ENCODE results near the gene ADAMTS19. TPM values are rescaled to one million over a fixed set of nuclear protein-coding genes. Genes with fewer than 3 reads are reported as not detected.
"Not testable (repeated sequence)": the region's sequence is repeated elsewhere in the genome, so short reads cannot be mapped to it uniquely, and the experiment has no call there.

Gene ADAMTS19
- total RNA-seq, 1 experiment from 2014 or later, result not detected

DNA sequence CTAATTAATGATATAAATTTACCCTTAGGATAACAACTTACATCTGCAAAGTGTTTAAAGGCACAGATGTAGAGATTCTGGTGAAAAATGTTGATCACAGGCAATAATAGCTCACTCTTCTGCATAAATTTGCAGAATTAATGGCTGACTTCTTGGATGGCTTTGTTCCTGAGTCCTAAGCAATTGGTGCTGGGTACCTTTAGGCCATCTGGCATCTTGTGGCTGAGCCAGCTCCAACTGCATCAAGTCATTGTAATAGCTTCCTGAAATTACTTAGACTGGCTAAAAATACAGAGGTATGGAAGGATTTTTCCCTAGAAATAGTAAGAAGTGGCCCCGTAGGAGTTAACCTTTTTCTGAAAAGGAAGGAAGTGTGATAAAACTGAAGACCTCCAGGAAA is 169.5 kb downstream of the ADAMTS19 start:
- Mint-ChIP-seq H3K9me3 (ENCODE audit: low read depth, unreplicated experiment) (peaks cover 3% of the 10 kb centered on the region), H3K27me3 (ENCODE audit: unreplicated experiment) (no peaks in the 10 kb centered on the region), H3K4me3 (ENCODE audit: low read depth, unreplicated experiment) (no peak overlapping the region), H3K4me1 (ENCODE audit: low read depth, unreplicated experiment) (no peaks in the 10 kb centered on the region), H3K27ac (ENCODE audit: unreplicated experiment) (no peak overlapping the region), H3K36me3 (ENCODE audit: insufficient read depth, unreplicated experiment) (no peaks in the 10 kb centered on the region)
- TF ChIP-seq, protein P1, sequence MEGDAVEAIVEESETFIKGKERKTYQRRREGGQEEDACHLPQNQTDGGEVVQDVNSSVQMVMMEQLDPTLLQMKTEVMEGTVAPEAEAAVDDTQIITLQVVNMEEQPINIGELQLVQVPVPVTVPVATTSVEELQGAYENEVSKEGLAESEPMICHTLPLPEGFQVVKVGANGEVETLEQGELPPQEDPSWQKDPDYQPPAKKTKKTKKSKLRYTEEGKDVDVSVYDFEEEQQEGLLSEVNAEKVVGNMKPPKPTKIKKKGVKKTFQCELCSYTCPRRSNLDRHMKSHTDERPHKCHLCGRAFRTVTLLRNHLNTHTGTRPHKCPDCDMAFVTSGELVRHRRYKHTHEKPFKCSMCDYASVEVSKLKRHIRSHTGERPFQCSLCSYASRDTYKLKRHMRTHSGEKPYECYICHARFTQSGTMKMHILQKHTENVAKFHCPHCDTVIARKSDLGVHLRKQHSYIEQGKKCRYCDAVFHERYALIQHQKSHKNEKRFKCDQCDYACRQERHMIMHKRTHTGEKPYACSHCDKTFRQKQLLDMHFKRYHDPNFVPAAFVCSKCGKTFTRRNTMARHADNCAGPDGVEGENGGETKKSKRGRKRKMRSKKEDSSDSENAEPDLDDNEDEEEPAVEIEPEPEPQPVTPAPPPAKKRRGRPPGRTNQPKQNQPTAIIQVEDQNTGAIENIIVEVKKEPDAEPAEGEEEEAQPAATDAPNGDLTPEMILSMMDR (IDR thresholded peaks at IDR 0.05; ENCODE audit: unreplicated experiment), result no peak
- intact Hi-C loops (cut with micrococcal nuclease; ENCODE audit: unreplicated experiment), result no loop called here
- CTCF ChIA-PET, result no interaction called here
- no peak for DNase-seq
- no TSS peak for BruUV-seq (replicated peaks)

DNA sequence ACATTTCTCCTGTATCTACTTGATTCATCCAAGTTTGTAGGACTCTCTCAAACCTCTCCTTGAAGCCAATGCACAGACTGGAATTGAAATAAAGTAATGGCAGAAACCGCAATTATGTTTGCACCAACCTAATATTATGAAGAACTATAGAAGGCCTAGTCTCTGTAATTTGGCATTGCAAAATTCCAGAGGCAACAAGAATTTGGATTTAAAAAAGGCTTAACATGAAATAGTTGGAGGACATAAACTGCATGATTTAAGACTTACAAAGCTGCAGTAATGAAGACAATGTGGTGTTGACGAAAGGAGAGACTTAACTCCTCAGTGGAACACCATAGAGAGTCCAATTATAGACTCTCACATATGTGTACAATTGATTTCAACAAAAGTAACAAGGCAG is 170.0 kb downstream of the ADAMTS19 start:
- Mint-ChIP-seq H3K27me3 (ENCODE audit: unreplicated experiment) (no peaks in the 10 kb centered on the region), H3K4me1 (ENCODE audit: low read depth, unreplicated experiment) (no peaks in the 10 kb centered on the region)
- BruUV-seq (replicated peaks), result no TSS peak

DNA sequence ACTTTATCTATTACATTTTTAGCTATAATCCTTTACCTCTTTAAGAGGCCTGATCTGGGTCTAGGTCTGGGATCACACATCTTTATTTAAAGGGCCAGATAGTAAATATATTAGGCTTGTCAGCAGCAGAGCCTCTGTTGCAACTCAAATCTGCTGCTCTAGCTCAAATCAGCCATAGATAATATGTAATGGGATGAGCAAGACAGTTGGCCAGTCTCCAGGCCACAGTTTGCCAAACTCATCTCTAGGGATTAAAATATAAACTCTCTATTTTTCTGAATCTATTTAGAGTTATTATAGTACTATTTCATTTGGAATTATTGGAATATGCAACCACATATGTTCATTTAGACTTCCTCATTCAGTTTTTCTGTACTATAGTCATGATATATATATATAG is 171.9 kb downstream of the ADAMTS19 start:
- Mint-ChIP-seq H3K4me1 (ENCODE audit: low read depth, unreplicated experiment) (no peaks in the 10 kb centered on the region), H3K9me3 (ENCODE audit: low read depth, unreplicated experiment) (peaks cover 3% of the 10 kb centered on the region), H3K36me3 (ENCODE audit: insufficient read depth, unreplicated experiment) (no peaks in the 10 kb centered on the region), H3K4me3 (ENCODE audit: low read depth, unreplicated experiment) (no peak overlapping the region), H3K27me3 (ENCODE audit: unreplicated experiment) (no peaks in the 10 kb centered on the region), H3K27ac (ENCODE audit: unreplicated experiment) (no peak overlapping the region)
- no TSS peak for BruUV-seq (replicated peaks)
- intact Hi-C loops (cut with micrococcal nuclease; ENCODE audit: unreplicated experiment), result no loop called here
- CTCF ChIA-PET, result interaction anchor here (0.6 kb wide), 1 partner anchor 75 kb away, joined by 4 read pairs; no protein-coding TSS in a partner anchor
- DNase-seq, result no peak
- TF ChIP-seq, protein P1 (IDR thresholded peaks at IDR 0.05; ENCODE audit: unreplicated experiment), result no peak

More for the DNA sequence above, 170.0 kb downstream of the ADAMTS19 start:
- Mint-ChIP-seq H3K4me3 (ENCODE audit: low read depth, unreplicated experiment) (no peak overlapping the region), H3K27ac (ENCODE audit: unreplicated experiment) (no peak overlapping the region), H3K36me3 (ENCODE audit: insufficient read depth, unreplicated experiment) (no peaks in the 10 kb centered on the region), H3K9me3 (ENCODE audit: low read depth, unreplicated experiment) (peaks cover 3% of the 10 kb centered on the region)
- no peak for DNase-seq
- CTCF ChIA-PET, result no interaction called here
- intact Hi-C loops (cut with micrococcal nuclease; ENCODE audit: unreplicated experiment), result no loop called here
- TF ChIP-seq, protein P1 (IDR thresholded peaks at IDR 0.05; ENCODE audit: unreplicated experiment), result no peak

DNA sequence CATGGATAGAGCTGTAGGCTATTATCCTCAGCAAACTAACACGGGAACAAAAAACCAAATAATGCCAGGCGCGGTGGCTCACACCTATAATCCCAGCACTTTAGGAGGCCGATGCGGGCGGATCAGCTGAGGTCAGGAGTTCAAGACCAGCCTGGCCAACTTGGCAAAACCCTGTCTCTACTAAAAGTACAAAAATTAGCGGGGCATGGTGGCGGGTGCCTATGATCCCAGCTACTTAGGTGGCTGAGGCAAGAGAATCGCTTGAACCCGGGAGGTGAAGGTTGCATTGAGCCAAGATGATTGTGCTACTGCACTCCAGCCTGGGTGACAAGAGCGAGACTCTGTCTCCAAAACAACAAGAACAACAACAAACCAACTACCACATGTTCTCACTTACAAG is 177.4 kb downstream of the ADAMTS19 start:
- not testable (repeated sequence) for H3K27me3 Mint-ChIP-seq (ENCODE audit: unreplicated experiment)

DNA sequence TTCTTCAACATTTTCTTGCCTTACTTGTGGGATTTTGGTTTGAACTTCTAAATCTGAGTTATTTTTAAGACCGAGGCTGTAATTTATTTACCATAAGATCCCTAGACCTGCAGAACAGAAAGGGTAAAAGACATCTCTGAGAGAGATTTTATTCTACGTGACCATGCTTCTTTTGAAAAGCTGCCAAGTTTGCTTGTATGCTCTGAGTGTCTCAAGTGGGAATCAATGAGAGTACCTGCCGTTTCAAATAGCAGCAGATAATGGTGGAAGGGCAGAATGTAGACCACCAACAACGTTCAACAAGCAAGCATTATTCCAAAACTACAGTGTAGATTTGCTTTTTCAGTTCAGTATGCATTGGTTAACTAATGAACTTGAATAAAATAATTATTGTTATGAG is 179.2 kb downstream of the ADAMTS19 start:
- Mint-ChIP-seq H3K9me3 (ENCODE audit: low read depth, unreplicated experiment) (no peaks in the 10 kb centered on the region), H3K4me1 (ENCODE audit: low read depth, unreplicated experiment) (no peaks in the 10 kb centered on the region), H3K36me3 (ENCODE audit: insufficient read depth, unreplicated experiment) (no peaks in the 10 kb centered on the region), H3K4me3 (ENCODE audit: low read depth, unreplicated experiment) (no peak overlapping the region), H3K27ac (ENCODE audit: unreplicated experiment) (no peak overlapping the region), H3K27me3 (ENCODE audit: unreplicated experiment) (no peaks in the 10 kb centered on the region)
- CTCF ChIA-PET, result no interaction called here
- intact Hi-C loops (cut with micrococcal nuclease; ENCODE audit: unreplicated experiment), result no loop called here
- no peak for DNase-seq
- BruUV-seq (replicated peaks), result no TSS peak
- TF ChIP-seq, protein P1 (IDR thresholded peaks at IDR 0.05; ENCODE audit: unreplicated experiment), result no peak

More for the DNA sequence above, 177.4 kb downstream of the ADAMTS19 start:
- H3K36me3 Mint-ChIP-seq (ENCODE audit: insufficient read depth, unreplicated experiment); H3K27ac Mint-ChIP-seq (ENCODE audit: unreplicated experiment); H3K4me1 Mint-ChIP-seq (ENCODE audit: low read depth, unreplicated experiment); DNase-seq; H3K4me3 Mint-ChIP-seq (ENCODE audit: low read depth, unreplicated experiment); intact Hi-C loops (cut with micrococcal nuclease; ENCODE audit: unreplicated experiment); CTCF ChIA-PET; H3K9me3 Mint-ChIP-seq (ENCODE audit: low read depth, unreplicated experiment); BruUV-seq (replicated peaks): not testable (repeated sequence)

Data from Calu3 (cell line).